OCI-LY3 (cell line): ENCODE measurements around the gene PRKAR1B.

ENCODE experiments used
- H2AFZ ChIP-seq: fragments of 200-600, 300-600 bp; shearing (Covaris generic); 2 replicates; pipeline ENCODE4 v1.6.0; 2014; ENCODE audit warnings: antibody characterized with exemption, low read depth, low read length
- H3K27ac ChIP-seq: fragments of 200-600, 300-600 bp; sonication (generic); 2 replicates; pipeline ENCODE4 v1.5.1; 2014; ENCODE audit warnings: mild to moderate bottlenecking, low read length, moderate library complexity, mixed read lengths
- H3K27me3 ChIP-seq: fragments of 200-600, 300-600 bp; sonication (generic); 2 replicates; pipeline ENCODE4 v1.6.1; 2014; ENCODE audit warnings: low read depth, low read length, mixed read lengths
- H3K36me3 ChIP-seq: fragments of 200-600, 300-600 bp; sonication (generic); replicated peaks from 2 replicates; pipeline ENCODE3; 2014; ENCODE audit warnings: low read depth, low read length, mixed read lengths
- H3K4me1 ChIP-seq: fragments of 300-600, 200-600 bp; sonication (generic); 2 replicates; pipeline ENCODE4 v1.6.1; 2014; ENCODE audit warnings: low read length, mixed read lengths
- H3K4me2 ChIP-seq: fragments of 200-600, 300-600 bp; sonication (generic); 2 replicates; pipeline ENCODE4 v1.6.1; 2014; ENCODE audit warnings: low read length, mixed read lengths
- H3K4me3 ChIP-seq: fragments of 300-600, 200-600 bp; sonication (generic); 2 replicates; pipeline ENCODE4 v1.5.1; 2014; ENCODE audit warnings: antibody characterized with exemption, mild to moderate bottlenecking, low read length, moderate library complexity
- H3K79me2 ChIP-seq: fragments of 300-600, 200-600 bp; shearing (Covaris generic); 2 replicates; pipeline ENCODE4 v1.6.1; 2014; ENCODE audit warnings: mild to moderate bottlenecking, low read length, mixed read lengths
- H3K9ac ChIP-seq: fragments of 300-600, 200-600 bp; shearing (Covaris generic); 2 replicates; pipeline ENCODE4 v1.6.0; 2014; ENCODE audit warnings: mild to moderate bottlenecking, low read length, moderate library complexity
- H3K9me3 ChIP-seq: fragments of 200-600, 300-600 bp; shearing (Covaris generic); 2 replicates; pipeline ENCODE4 v1.6.1; 2014; ENCODE audit warnings: low read length, mixed read lengths; ENCODE audit not compliant: insufficient read depth
- H4K20me1 ChIP-seq: fragments of 200-600, 300-600 bp; sonication (generic); 2 replicates; pipeline ENCODE4 v1.6.1; 2016; ENCODE audit warnings: low read length, mixed read lengths; ENCODE audit not compliant: insufficient read depth
- EZH2phosphoT487 ChIP-seq: fragments of 200-600 bp; shearing (Covaris generic); IDR thresholded peaks from 2 replicates; pipeline ENCODE4 v1.6.1; 2018; ENCODE audit warnings: antibody characterized with exemption, mixed run types, low read depth
- TF ChIP-seq, protein P1 (sequence below): fragments of 200-600, 300-600 bp; sonication (generic); IDR thresholded peaks from 2 replicates; pipeline ENCODE4 v1.5.1; 2014; ENCODE audit warnings: antibody characterized with exemption, low read length, low read depth

PRKAR1B gene

GRCh38 chr7:585229-585711 lies 141.8 kb downstream of the PRKAR1B start:
- no peak overlapping the region for H3K4me3 ChIP-seq
- H2AFZ ChIP-seq = no peak overlapping the region
- TF ChIP-seq EZH2phosphoT487 = no peak
- TF ChIP-seq, protein P1, sequence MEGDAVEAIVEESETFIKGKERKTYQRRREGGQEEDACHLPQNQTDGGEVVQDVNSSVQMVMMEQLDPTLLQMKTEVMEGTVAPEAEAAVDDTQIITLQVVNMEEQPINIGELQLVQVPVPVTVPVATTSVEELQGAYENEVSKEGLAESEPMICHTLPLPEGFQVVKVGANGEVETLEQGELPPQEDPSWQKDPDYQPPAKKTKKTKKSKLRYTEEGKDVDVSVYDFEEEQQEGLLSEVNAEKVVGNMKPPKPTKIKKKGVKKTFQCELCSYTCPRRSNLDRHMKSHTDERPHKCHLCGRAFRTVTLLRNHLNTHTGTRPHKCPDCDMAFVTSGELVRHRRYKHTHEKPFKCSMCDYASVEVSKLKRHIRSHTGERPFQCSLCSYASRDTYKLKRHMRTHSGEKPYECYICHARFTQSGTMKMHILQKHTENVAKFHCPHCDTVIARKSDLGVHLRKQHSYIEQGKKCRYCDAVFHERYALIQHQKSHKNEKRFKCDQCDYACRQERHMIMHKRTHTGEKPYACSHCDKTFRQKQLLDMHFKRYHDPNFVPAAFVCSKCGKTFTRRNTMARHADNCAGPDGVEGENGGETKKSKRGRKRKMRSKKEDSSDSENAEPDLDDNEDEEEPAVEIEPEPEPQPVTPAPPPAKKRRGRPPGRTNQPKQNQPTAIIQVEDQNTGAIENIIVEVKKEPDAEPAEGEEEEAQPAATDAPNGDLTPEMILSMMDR = no peak
- H3K9me3 ChIP-seq = no peaks in the 10 kb centered on the region
- H3K36me3 ChIP-seq = no peaks in the 10 kb centered on the region
- H3K4me2 ChIP-seq = no peak overlapping the region
- no peak overlapping the region for H3K27ac ChIP-seq
- no peaks in the 10 kb centered on the region for H3K27me3 ChIP-seq
- H3K4me1 ChIP-seq = no peaks in the 10 kb centered on the region
- H4K20me1 ChIP-seq = no peaks in the 10 kb centered on the region
- no peaks in the 10 kb centered on the region for H3K79me2 ChIP-seq
- H3K9ac ChIP-seq = no peak overlapping the region

DNA sequence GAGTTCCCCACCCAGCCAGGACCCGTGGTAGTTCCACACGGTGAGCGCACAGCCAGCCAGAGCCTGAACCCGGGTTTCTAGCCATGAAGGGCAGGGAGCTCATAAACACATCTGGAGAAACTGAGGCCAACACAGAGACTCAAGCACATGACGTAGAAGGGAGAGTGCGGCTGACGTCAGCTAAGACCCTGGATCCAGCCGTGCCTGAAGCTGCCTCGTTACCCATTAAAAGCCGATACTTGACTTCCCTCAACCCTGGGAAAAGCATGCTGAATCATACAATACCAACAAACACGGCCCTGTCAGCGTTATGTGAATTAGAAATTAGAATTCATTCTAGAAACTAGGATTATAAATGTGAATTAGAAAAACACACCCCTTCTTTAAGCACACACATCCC lies 142.3 kb downstream of the PRKAR1B start:
- Histone ChIP-seq H4K20me1 (no peaks in the 10 kb centered on the region), H3K79me2 (no peaks in the 10 kb centered on the region), H3K27ac (no peak overlapping the region), H2AFZ (no peak overlapping the region), H3K36me3 (no peaks in the 10 kb centered on the region), H3K27me3 (no peaks in the 10 kb centered on the region), H3K9ac (no peak overlapping the region), H3K4me3 (no peak overlapping the region), H3K4me2 (no peak overlapping the region), H3K9me3 (no peaks in the 10 kb centered on the region), H3K4me1 (no peaks in the 10 kb centered on the region)
- TF ChIP-seq EZH2phosphoT487 = no peak
- TF ChIP-seq, protein P1 = no peak

- Histone ChIP-seq H3K9ac (no peak overlapping the region), H3K9me3 (no peaks in the 10 kb centered on the region), H3K27ac (no peak overlapping the region), H3K4me2 (no peak overlapping the region), H3K4me3 (no peak overlapping the region), H3K36me3 (no peaks in the 10 kb centered on the region), H4K20me1 (no peaks in the 10 kb centered on the region), H2AFZ (no peak overlapping the region), H3K4me1 (no peaks in the 10 kb centered on the region), H3K79me2 (no peaks in the 10 kb centered on the region), H3K27me3 (no peaks in the 10 kb centered on the region)
- no peak for TF ChIP-seq EZH2phosphoT487
- TF ChIP-seq, protein P1 = no peak
Observed at GRCh38 chr7:584122-584465, 143.0 kb downstream of the PRKAR1B start.

- H3K27me3 ChIP-seq = no peaks in the 10 kb centered on the region
- TF ChIP-seq EZH2phosphoT487 = no peak
- TF ChIP-seq, protein P1 = no peak
- no peaks in the 10 kb centered on the region for H3K36me3 ChIP-seq
- H3K4me2 ChIP-seq = no peak overlapping the region
- H3K4me1 ChIP-seq = no peaks in the 10 kb centered on the region
- no peaks in the 10 kb centered on the region for H4K20me1 ChIP-seq
- H3K9ac ChIP-seq = no peak overlapping the region
- H3K27ac ChIP-seq = no peak overlapping the region
- no peak overlapping the region for H2AFZ ChIP-seq
- H3K79me2 ChIP-seq = no peaks in the 10 kb centered on the region
- H3K4me3 ChIP-seq = no peak overlapping the region
- no peaks in the 10 kb centered on the region for H3K9me3 ChIP-seq
Observed at GRCh38 chr7:583410-584121, 143.5 kb downstream of the PRKAR1B start.
